IPS-NIHi11 (cell line): ENCODE data around the gene MYO5C.
A peak's percentile ranks its signal among the peaks of the same experiment; 100 is the strongest.

Experiments used
- DNase-seq: peaks from one replicate; pipeline ENCODE4 v3.0.0; 2012; ENCODE audit warnings: mixed read lengths, low spot score

Gene MYO5C

GRCh38 chr15:52276256-52276770 is 19.3 kb downstream of the MYO5C start:
- no peak for DNase-seq

GRCh38 chr15:52263563-52264282 is 31.9 kb downstream of the MYO5C start:
- no peak for DNase-seq

DNA sequence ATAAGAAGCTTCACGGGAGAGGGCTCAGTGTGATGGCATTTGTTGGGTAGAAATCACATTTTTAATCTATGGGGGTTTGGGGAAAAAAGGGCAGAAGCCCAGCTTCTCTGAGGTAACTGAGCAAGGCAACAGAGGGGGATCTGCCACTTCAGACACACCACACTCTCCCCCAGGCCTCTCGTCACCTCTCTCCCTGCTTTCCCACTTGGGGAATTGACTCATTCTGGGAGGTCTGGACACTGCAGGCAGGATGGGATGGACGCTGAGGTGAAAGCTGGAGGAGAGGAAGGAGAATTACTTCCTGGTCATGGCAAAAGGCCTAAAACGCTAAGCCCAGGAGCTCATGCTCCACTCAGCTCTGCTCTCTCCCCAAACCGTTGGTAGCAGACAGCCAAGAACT is 33.2 kb downstream of the MYO5C start:
- peak; percentile 33 for DNase-seq

- peak; percentile 90 for DNase-seq
These were observed 33.9 kb downstream of the MYO5C start for GRCh38 chr15:52261498-52262242.

GRCh38 chr15:52261026-52261425 is 34.6 kb downstream of the MYO5C start:
- DNase-seq, result no peak

- no peak for DNase-seq
These were observed 36.1 kb downstream of the MYO5C start for GRCh38 chr15:52259503-52259902.

DNA sequence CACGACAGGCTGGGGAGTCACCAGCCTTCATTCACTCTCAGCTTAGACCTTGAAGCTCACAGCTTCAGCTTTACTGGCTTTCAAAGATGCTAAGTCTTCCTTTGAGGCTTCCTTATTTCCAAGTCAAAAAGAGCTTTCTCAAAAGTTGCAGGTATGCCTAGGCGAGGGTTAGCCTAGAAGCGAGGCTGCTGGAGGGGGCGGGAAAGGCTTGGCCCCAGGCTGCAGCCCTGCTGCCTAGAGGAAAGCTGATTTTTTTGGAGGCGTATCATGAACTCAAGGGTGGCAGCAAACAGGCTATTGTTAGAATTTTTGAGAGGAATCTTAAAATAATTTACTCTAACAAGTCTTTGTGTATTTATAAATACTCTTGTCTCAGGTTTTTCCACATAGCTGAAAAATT is 37.1 kb downstream of the MYO5C start:
- DNase-seq, result no peak

- DNase-seq, result peak; percentile 51
These were observed 37.9 kb downstream of the MYO5C start for GRCh38 chr15:52257734-52258062.

DNA sequence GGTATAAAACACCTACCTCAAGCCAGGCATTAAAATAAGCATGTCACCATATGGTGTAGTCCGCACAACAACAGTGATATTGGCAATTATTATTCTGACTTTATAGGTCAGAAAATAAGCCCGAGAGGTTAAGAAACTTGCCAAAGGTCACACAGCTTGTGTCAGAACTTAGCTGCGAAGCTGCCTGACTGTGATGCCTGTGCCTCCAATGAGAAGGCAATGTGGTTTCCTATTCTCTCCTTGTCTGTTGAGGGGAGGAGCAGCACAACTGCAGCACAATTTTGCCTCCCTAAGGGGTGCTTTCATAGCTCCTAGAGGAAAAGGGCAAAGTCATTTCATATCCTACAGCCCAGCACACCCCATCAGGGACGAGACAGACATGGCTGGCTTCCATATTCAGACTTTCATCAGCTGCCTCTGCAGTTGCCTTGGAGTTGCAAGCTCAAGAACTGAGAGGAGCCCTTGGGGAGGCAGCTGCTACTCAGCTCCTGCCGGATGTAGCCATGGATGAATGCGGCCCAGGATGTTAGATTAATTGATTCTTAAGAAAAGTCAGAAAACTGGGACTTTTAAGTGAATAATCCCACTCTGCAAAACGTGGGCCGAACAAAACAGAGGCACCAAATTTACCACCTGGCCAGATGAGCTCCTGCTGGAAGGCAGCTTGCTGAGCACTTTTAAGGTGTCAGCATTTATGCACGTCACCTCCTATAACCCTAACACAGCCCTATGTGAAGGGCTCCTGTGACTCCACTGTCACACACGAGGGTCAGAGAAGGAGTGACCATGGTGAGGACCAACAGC is 38.5 kb downstream of the MYO5C start:
- DNase-seq, result no peak

- peak; percentile 83 for DNase-seq
These were observed 39.2 kb downstream of the MYO5C start for GRCh38 chr15:52256366-52256765.

DNA sequence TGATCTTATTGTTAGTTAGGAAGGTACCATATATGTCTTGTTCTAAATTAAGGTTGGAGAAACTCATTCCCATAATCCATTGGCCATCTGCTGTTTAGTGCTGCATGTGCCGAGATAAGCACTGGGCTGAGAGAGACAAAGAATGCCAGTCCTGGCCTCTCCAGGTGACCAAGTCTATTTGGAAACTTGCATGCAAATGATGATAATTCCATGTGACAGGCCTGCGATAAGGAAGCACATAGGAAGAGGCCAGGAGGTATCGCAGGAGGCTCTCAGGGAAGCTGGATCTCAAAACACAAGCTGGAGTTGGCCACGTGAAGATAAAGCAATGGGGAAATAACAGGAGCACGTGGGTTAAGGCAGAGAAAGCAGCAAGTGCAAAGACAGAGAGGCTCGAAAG is 39.7 kb downstream of the MYO5C start:
- DNase-seq, result no peak

DNA sequence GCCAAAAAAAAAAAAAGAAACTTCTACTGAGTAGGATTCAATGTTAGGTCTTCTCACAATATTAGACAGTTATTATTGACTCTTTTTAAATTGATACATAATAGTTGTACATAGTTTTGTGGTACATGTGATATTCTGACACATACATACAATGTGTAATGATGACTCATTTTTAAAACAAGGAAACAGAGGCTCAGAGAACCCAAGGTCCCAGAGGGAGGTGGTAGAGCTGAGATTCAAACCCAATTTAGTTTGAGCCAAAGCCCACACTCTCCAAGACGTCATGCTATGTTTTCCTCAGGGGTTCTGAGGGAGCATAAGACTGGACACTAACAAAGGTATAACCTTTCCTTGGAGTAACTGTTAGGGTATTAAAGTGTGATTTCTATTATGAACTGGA is 40.6 kb downstream of the MYO5C start:
- no peak for DNase-seq

DNA sequence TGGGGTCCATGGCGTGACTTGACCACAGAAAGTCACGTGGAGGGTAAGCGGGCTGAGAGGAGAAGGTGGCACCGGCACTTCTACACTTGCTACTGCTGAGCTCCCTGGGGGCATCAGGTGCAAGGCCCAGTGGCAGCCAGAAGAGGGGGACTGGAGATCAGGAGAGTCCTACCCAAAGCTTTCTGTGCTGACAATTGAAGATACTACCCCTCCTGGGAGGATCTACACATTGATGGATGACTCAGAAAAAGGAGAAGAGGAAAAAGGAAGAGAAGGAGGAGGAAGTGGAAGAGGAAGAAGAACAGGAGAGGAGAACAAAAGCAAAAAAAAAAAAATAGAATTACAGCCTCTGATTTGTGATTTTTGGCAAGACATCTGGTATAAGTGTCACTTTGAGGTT is 41.2 kb downstream of the MYO5C start:
- DNase-seq, result no peak

GRCh38 chr15:52252781-52253180 is 42.8 kb downstream of the MYO5C start:
- no peak for DNase-seq

GRCh38 chr15:52251144-52251860 is 44.3 kb downstream of the MYO5C start:
- DNase-seq, result no peak

DNA sequence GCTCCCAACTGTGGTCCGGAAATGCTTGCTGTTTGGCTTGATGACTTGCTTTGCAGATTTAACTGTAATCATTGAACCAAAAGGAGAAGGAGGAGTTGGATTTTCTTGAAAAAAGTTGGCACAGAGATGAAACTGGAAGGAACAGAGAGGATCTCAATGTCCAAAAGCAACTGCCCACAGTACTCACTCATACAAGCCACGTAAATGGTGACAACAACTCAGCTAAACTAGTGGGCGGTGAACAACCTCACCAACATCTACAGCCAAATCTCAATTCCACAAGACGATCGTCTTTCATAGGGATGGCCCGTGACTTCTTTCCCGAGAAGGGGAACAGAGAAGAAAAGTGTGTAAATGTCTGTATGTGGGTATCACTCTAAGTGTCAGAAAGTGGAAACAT is 48.1 kb downstream of the MYO5C start:
- DNase-seq, result no peak

- no peak for DNase-seq
These were observed 48.7 kb downstream of the MYO5C start for GRCh38 chr15:52246686-52247431.

DNA sequence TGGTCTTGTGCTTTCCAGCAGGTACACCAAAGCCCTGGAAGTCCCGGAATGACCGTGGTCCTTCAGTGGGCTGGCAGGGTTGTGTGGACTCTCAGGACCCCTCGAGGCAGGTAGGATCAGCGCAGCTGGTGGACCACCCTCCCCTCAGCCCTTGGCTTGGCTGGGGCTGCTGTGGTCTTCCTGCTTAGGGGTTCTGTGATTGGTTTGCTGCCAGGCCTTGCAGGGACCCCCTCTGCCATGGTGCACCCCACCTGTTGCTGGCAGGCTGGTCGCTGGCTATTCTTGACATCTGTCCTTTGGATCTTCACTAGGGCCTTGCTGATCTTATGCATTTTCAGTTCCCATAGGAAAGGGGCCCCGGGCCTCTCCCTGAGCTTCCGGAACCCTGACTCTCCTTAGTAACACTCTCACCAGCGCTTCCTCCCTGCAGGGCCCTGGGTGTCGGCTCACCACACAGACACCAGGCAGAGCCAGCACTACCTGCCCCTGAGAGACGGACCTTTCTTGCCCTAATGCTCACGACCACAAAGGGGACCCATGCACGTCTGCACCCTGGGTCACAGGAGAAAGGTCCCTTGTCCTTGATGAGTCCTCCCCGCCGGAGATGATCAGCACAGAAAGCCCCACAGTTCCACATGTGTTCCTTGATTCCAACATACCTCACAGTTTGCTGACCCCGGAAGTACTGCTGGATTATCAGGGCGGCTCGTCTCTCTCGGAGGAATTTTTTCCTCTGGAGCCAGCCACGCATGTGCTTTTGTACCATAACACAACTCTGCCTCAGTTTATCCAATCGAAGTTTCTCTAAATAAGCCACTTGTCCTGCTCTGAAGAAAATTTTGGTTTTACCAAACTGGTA is 51.7 kb downstream of the MYO5C start:
- no peak for DNase-seq

DNA sequence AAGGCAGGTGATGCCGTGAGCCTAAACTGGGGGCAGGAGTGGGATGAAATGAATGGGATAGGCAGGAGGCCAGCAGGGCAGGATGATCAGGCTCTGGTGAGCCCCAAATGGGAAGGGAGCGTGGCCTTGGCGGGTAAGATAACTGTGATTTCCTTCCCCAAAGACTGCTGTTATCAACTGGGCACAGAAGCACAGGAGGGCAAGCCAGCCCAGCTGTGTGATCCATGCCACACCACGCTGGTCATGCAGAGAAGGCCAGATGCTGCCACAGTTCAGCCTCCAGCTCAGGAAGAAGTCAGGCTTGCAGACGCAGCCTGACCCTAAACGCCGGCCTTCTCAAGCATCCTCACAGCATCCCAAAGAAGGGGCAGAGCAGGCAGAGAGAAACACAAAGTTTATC is 52.3 kb downstream of the MYO5C start:
- no peak for DNase-seq

- no peak for DNase-seq
These were observed 54.1 kb downstream of the MYO5C start for GRCh38 chr15:52241489-52241888.
